Lower lobe of right lung (tissue), 2 donors: Measurements from ENCODE around the gene GTPBP4. TPM values are rescaled to one million over a fixed set of nuclear protein-coding genes. Genes with fewer than 3 reads are reported as not detected.
A peak's percentile ranks its signal among the peaks of the same experiment; 100 is the strongest.
"Not testable (repeated sequence)": the region's sequence is repeated elsewhere in the genome, so short reads cannot be mapped to it uniquely, and the experiment has no call there.

Experiments used
- ATAC-seq, 2 donors: fragments of 200-7000 bp; cut with Tn5 transposase; one replicate each; pipeline ENCODE4 v1.9.1; 2020 to 2022; ENCODE audit warnings: mild to moderate bottlenecking in 2 of 2, moderate library complexity in 2 of 2
- DNase-seq: peaks from one replicate; pipeline ENCODE4 v3.0.0-alpha.2; 2020
- H3K27ac ChIP-seq: fragments of 200-600 bp; one replicate; pipeline ENCODE4 v1.8.0; 2022
- H3K27me3 ChIP-seq: fragments of 200-600 bp; one replicate; pipeline ENCODE4 v1.8.0; 2022; ENCODE audit warnings: low read depth
- H3K36me3 ChIP-seq: fragments of 200-600 bp; one replicate; pipeline ENCODE4 v1.8.0; 2022; ENCODE audit warnings: mild to moderate bottlenecking
- H3K4me1 ChIP-seq: fragments of 200-600 bp; one replicate; pipeline ENCODE4 v1.8.0; 2022
- H3K4me3 ChIP-seq: fragments of 200-600 bp; one replicate; pipeline ENCODE4 v1.8.0; 2022; ENCODE audit warnings: mild to moderate bottlenecking
- H3K9me3 ChIP-seq: fragments of 200-600 bp; one replicate; pipeline ENCODE4 v1.8.0; 2022
- CTCF ChIP-seq: fragments of 200-600 bp; IDR thresholded peaks from one replicate; pipeline ENCODE4 v1.8.0; 2022; ENCODE audit warnings: antibody characterized with exemption, mild to moderate bottlenecking
- intact Hi-C: fragments of 100-400 bp; cut with DNase I; formaldehyde crosslinking; loops from one replicate; pipeline ENCODE4 v1.11.0; 2022
- total RNA-seq: library from RNA; stranded (reverse); fragmentation: NEBNext Ultra II Directional; extraction: Animal tissue kit (Norgen Biotek cat#: 25700); gene quantifications from one replicate; pipeline ENCODE4 v1.2.1, GENCODE V29; 2021
- donor health status: DM: no; HTN: yes; CAD: no; lungs with severe emphysema.

GTPBP4 gene
- total RNA-seq, 1 donor from 2014 or later = 28.9 TPM

DNA sequence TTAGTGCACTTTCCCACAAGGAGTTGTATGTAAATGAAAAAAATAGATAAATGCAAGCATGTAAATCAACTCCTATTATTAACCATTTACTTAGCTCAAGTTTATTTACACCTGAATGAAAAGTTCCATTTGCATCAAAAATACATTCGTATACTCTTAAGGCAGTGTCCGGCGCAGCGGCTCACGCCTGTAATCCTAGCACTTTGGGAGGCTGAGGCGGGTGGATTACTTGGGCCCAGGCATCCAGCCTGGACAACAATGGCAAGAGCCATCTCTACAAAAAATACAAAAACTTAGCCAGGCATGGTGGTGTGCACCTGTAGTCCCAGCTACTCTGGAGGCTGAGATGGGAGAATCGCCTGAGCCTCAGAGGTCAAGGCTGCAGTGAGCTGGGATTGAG is 41.6 kb downstream of the GTPBP4 start:
- no peak for TF ChIP-seq CTCF
- no peak overlapping the region for H3K4me3 ChIP-seq
- H3K27me3 ChIP-seq = no peaks in the 10 kb centered on the region
- ATAC-seq = no peak
- H3K36me3 ChIP-seq = no peaks in the 10 kb centered on the region
- no peaks in the 10 kb centered on the region for H3K4me1 ChIP-seq
- no peak overlapping the region for H3K27ac ChIP-seq
- intact Hi-C loops = no loop called here
- DNase-seq = no peak
- no peaks in the 10 kb centered on the region for H3K9me3 ChIP-seq

GRCh38 chr10:1033601-1034000 is 45.4 kb downstream of the GTPBP4 start:
- Histone ChIP-seq H3K4me1 (no peaks in the 10 kb centered on the region), H3K9me3 (no peaks in the 10 kb centered on the region), H3K27me3 (no peaks in the 10 kb centered on the region), H3K36me3 (peaks cover 12% of the 10 kb centered on the region), H3K27ac (no peak overlapping the region), H3K4me3 (no peak overlapping the region)
- ATAC-seq (no peak), DNase-seq (no peak)
- no peak for TF ChIP-seq CTCF
- intact Hi-C loops = no loop called here

DNA sequence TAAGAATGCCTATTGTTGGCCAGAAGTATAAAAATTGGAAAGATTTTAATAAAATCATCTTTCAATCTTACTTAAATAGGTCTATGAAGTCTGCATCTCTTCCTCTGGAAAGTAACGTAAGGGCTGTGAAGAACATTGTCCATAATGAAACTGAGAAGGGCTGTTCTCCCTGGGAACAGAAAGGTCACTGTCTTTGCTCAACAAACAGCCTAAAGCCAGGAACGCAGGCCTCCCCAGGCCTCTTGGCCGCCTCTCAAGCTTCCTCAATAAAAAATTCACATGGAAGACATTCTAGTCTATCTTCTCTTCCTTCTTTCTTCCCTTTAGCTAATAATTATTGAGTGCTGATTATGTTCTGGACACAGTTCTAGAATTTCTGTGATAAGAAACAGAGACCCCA is 46.5 kb downstream of the GTPBP4 start:
- ATAC-seq (no peak), DNase-seq (no peak)
- Histone ChIP-seq H3K9me3 (no peaks in the 10 kb centered on the region), H3K4me1 (no peaks in the 10 kb centered on the region), H3K36me3 (peaks cover 20% of the 10 kb centered on the region), H3K27me3 (no peaks in the 10 kb centered on the region), H3K27ac (no peak overlapping the region), H3K4me3 (no peak overlapping the region)
- intact Hi-C loops = no loop called here
- no peak for TF ChIP-seq CTCF

DNA sequence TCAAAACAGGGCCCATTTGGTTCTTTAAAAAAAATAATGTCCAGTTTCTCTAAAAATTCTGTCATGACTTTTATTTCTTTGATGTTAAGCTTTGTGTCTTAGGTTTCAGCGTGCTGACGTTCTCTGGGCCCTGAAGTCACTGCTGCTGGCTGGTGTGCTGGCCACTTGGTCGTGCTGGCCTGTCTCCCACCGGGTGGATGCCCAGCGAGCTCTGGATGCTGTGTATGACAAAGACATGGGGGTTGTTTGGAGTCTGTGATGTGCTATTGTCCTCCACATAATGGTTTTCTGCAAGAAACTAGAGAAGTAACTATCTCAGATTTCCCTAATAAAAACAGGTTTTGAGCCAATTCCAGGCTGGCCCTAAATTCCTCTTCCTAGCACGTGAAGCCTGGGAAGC is 47.0 kb downstream of the GTPBP4 start:
- Histone ChIP-seq H3K36me3 (peaks cover 25% of the 10 kb centered on the region), H3K27ac (no peak overlapping the region), H3K4me3 (no peak overlapping the region), H3K4me1 (no peaks in the 10 kb centered on the region), H3K27me3 (no peaks in the 10 kb centered on the region), H3K9me3 (no peaks in the 10 kb centered on the region)
- no peak for DNase-seq
- ATAC-seq = no peak
- TF ChIP-seq CTCF = no peak
- intact Hi-C loops = no loop called here

- no peaks in the 10 kb centered on the region for H3K4me1 ChIP-seq
- peaks cover 36% of the 10 kb centered on the region for H3K36me3 ChIP-seq
- DNase-seq = no peak
- peak in 1 of 2 donors; percentile 43 for ATAC-seq
- no peak for TF ChIP-seq CTCF
- no peaks in the 10 kb centered on the region for H3K27me3 ChIP-seq
- H3K9me3 ChIP-seq = no peaks in the 10 kb centered on the region
- no peak overlapping the region for H3K4me3 ChIP-seq
- no peak overlapping the region for H3K27ac ChIP-seq
- intact Hi-C loops = no loop called here
Measured at GRCh38 chr10:1036341-1036791, 48.1 kb downstream of the GTPBP4 start.

DNA sequence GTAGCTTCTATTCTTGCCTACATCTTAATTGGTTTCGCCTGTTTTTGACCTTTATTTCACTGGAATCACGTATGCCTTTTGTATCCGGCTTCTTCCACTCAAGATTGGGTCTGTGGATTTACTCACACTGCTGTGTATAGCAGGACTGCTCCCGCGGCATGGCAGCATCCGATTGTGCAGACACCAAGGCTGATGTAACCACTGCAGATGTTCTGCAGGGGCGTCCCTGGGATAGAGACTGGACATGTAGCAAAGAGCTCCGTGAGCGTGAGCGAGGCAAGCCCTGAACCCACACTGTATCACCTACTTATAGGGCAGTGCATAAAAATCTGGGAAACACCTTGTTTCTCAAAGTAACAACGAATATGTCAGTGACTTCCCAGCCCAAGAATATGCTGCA is 48.9 kb downstream of the GTPBP4 start:
- no peak overlapping the region for H3K27ac ChIP-seq
- no peak overlapping the region for H3K4me3 ChIP-seq
- H3K36me3 ChIP-seq = peaks cover 44% of the 10 kb centered on the region
- TF ChIP-seq CTCF = no peak
- H3K9me3 ChIP-seq = no peaks in the 10 kb centered on the region
- DNase-seq (no peak), ATAC-seq (no peak)
- intact Hi-C loops = no loop called here
- H3K27me3 ChIP-seq = no peaks in the 10 kb centered on the region
- H3K4me1 ChIP-seq = no peaks in the 10 kb centered on the region

DNA sequence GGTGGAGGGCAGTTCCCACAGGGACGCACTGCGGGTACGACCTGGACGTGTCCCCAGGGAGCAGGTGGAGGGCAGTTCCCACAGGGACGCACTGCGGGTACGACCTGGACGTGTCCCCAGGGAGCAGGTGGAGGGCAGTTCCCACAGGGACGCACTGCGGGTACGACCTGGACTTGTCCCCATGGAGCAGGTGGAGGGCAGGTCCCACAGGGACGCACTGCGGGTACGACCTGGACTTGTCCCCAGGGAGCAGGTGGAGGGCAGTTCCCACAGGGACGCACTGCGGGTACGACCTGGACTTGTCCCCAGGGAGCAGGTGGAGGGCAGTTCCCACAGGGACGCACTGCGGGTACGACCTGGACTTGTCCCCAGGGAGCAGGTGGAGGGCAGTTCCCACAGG is 50.5 kb downstream of the GTPBP4 start:
- H3K9me3 ChIP-seq, H3K4me3 ChIP-seq, H3K27ac ChIP-seq, DNase-seq, ATAC-seq, intact Hi-C loops, H3K4me1 ChIP-seq, H3K27me3 ChIP-seq: not testable (repeated sequence)
- H3K36me3 ChIP-seq = peaks cover 60% of the 10 kb centered on the region
